NOMO-1 (cell line): ENCODE results near the gene C2CD2.
A peak's percentile ranks its signal among the peaks of the same experiment; 100 is the strongest.
"Not testable (repeated sequence)": the region's sequence is repeated elsewhere in the genome, so short reads cannot be mapped to it uniquely, and the experiment has no call there.

ENCODE experiments used
- DNase-seq, 2 experiments: peaks; one replicate each; lab custom pipeline; 2025; ENCODE audit not compliant: unreplicated experiment in 2 of 2; lab: John Stamatoyannopoulos, UW

C2CD2 gene

DNA sequence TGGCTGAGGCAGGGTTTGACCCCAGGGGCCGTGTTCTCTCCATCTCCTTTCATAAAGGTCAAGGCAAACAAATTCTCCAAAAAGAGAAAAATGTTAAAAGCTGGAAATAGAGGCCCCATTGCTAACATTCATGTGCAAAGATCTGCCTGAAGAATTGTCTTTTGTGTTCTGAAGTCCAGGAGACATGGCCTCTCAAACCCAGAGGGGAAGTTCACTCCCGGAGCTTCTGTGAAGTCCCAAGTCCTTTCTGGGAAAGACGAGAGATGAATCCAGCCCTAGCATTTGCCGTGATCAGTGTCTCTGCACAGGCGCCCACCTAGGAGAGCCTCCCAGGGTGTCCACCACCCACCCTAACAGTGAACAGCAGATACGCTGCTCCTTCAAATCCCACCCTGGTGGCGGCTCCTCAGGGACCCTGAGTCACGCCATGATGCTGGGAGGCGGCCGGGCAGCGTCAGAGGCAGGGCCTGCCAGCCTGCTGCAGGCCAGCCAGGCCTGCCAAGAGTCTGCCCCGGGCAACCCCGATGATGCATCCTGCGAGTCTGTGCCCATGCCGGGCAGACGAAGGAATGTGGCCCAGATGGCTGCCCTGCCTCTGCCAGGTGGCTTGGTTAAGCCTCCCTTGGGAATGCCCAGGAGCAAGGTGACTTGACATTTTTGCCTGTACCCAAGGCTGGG is 5.2 kb upstream of the C2CD2 start:
- DNase-seq = no peak

GRCh38 chr21:41957991-41958766 is 4.4 kb upstream of the C2CD2 start:
- no peak for DNase-seq

GRCh38 chr21:41956926-41957729 is 3.3 kb upstream of the C2CD2 start:
- peak in 1 of 2 experiments; percentile 8 for DNase-seq

- no peak for DNase-seq
These were observed 1.7 kb upstream of the C2CD2 start for GRCh38 chr21:41955516-41955915.

DNA sequence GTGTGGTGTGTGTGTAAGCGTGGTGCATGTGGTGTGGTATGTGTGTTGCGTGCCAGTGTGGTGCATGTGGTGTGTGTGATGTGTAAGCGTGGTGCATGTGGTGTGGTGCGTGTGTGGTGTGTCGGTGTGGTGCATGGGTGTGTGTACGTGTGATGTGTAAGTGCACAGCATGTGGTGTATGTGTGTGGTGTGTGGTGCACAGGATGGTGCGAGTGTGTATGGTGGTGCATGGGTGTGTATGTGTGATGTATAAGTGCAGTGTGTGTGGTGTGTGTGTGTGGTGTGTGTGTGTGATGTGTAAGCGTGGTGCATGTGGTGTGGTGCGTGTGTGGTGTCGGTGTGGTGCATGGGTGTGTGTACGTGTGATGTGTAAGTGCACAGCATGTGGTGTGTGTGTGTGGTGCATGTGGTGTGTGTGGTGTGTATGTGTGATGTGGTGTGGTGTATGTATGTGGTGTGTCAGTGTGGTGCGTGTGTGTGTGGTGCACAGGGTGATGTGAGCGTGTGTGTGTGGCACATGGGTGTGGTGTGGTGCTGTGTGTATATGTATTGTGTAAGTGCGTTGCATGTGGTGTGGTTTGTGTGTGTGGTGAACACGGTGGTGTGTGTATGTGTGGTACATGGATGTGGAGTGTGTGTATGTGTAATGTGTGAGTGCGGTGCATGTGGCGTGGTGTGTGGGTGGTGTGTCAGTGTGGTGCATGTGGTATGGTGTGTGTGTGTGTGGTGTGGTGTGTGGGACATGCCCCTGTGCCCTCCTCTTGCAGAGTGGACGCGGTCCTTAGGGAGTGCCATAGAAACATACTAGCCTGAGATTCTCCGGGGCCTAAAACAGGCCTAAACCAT is 1.1 kb upstream of the C2CD2 start:
- no peak for DNase-seq

DNA sequence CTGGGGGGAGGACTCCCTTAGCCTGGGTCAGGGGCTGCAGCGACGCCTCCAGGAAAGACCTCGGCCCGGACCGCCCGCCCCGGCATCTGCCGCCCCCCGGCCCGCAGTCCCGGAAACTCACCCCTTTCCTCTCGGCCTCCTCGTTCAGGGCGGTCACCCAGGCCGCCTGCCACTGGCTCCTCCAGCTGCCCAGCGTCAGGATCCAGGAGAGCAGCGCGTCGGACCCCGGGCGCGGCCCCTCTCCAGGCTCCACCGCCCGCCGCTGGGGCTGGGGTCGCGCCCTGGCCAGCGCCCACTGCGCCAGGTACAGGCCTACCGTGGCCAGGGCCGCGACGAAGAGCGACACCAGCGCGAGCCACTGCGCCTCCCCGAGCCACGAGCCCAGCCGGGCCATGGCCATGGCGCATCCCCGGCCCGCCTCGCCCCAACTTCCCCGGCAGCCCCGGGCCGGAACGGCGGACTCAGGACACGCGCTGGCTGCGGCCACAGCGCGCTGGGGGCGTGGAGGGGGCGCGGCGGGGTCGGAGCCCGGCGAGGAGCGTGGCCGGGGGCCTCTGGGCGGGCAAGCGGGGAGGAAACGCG is 478 bp downstream of the C2CD2 start:
- DNase-seq = no peak

DNA sequence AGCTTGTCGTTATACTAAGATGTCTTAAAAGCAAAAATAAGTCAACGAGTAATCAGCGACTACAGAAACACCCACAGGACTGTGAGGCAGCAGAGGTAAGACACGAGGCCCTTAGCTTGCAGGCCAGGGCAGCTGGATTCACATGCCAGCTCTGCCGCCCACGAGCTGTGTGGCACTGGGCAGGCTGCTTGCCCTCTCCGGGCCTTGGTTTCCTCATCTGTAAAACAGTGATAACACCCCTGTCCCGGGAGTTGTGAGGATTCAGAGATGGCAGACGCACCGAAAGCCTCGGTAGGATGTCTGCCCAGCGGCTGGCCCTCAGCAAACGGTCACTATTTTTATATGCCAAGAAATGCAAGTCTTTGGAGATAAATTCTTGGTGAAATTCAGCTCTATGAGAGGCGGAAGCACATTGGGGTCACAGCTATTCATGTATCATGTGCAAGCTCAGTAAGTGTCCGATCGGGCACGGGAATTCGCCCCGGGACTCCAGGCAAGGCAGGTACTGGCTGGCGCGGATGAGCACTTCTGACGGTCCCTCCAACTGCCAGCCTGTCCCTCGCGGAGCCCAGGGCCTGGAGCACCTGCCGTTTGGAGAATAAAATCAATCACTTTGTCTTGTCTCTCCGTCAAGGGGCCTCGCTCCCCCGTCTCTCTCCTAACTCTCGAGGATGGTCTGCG is 1.1 kb downstream of the C2CD2 start:
- DNase-seq = peak in 1 of 2 experiments; percentile 13

DNA sequence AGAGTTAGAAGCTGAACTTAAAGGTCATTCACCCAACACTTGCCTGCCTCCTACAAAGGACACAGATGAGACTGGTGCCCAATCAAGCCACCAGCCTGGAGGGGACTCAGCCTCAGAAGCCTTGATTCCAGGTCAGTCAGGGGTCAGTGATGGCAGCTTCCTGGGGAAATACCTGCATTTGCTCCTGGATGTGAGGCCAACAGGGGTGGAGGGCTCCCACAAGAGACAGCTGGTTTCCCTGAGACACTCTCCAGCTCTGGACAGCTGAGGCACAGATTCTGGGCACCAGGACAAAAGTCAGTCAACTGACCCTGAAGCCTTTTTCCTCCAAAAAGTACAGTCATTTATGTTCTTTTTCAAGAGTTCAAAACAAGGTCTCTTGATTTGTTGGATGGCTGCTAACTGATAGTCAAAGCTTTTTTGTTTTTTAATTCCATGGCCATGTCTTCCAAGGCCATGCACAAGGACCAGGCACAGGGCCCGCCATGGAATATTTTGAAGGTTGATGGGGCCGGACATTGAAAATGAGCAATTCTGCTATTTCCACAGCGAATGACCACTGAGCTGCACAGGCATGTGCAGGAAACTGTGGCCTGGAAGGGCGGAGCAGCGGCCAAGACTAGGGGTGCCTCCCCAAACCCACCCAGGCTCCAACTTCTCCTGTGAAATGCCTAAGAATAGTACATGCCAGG is 1.8 kb downstream of the C2CD2 start:
- no peak for DNase-seq

DNA sequence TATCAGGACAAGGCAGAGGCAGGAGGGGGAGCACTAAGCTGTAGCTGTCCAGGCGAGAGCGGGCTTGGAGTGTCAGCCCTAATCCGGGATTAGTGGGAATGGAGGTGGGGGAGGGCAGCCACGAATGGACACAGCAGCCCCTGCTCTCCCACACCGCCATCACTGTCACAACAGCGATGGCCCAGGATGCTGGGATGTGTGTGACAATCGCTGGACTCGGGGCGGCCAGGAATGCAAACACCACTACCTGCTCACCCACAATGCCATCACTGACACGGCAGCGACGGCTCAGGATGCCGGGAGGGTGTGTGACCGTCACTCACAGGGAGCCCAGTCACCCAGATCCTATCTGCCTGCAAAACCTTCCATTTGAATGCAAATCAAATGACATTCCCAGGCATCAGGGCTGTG is 2.9 kb downstream of the C2CD2 start:
- no peak for DNase-seq

- not testable (repeated sequence) for DNase-seq
These were observed 4.2 kb downstream of the C2CD2 start for GRCh38 chr21:41949631-41950030.

GRCh38 chr21:41948901-41949300 is 4.9 kb downstream of the C2CD2 start:
- no peak for DNase-seq

GRCh38 chr21:41948078-41948895 is 5.5 kb downstream of the C2CD2 start:
- no peak for DNase-seq

DNA sequence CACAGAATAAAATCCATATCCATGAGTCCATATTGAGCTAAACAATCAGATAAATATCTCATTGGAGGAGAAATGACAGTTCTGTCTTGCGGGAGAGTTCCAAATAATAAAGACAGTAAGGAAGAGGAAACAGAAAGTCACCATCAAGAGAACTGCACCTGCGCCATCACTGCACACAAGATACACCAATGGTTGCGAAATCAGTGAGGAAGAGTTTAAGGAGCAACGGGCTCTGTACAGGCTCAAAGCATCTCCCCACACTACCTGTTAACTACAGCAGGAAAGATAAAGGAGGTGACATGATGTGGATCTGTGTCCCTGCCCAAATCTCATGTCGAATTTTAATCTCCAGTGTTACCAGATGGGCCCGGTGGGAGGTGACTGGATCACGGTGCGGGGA is 7.8 kb downstream of the C2CD2 start:
- no peak for DNase-seq

DNA sequence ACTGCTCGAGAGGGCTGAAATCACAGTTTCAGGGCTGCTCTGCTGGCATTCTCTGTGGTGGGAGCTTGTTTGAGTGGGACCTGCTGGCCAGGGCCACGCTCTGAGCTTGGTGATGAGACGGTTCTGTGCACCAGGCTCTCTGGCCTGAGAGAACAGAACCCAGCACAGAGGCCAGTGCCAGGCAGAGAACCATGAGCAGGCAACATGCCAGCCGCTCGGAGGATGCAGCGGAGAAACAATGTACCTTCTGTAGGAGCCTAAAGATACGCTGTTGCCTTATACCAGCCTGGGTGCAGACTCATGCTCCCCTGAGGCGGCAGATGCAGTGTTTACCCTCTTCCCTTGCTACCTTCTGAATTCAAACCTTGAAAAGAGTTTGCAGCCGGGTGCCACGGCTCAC is 10.0 kb downstream of the C2CD2 start:
- DNase-seq = no peak

DNA sequence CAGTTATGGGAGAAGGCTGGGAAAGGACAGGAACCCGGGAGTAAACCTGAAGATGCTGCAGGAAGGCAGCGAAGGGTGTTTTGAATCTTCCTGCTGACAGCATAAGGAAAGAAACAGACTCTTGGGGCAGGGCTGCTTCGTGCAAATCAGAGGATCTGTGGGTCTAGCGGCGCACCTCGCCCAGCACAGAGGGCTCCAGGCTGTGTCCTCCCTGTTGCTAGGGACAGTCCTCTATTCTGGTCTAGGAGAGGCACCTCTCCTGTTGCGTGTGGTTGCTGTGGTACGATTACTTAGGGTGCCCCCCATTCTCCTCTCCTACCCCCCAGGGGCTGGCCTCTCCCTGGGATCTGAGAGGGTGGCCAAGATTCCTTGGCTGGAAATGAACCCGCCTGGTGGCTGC is 11.4 kb downstream of the C2CD2 start:
- DNase-seq = no peak

DNA sequence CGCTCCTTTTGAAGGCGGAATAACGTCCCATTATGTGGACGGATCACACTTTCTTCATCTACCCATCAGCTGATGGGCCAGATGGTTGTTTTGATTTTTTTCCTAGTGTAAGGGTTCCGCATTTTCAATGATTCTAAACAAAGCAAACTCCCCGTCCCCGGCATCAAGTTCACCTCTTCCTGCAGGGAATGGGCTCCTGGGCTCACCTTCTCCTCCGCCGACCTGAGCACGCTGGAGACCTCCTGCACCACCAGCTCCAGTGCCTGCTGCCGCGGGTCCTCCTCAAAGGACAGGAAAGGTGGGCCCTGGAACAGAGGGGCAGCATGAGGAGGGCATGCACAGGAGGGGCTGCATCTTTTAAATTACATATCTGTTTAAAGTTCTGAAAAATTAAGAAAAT is 11.9 kb downstream of the C2CD2 start:
- DNase-seq = no peak

GRCh38 chr21:41940431-41940830 is 13.4 kb downstream of the C2CD2 start:
- DNase-seq = no peak

GRCh38 chr21:41939391-41939790 is 14.4 kb downstream of the C2CD2 start:
- no peak for DNase-seq
